ENCODE results near the gene HSD11B2. TPM values are rescaled to one million over a fixed set of nuclear protein-coding genes. Genes with fewer than 3 reads are reported as not detected.
"Not testable (repeated sequence)": the region's sequence is repeated elsewhere in the genome, so short reads cannot be mapped to it uniquely, and the experiment has no call there.

Gene HSD11B2
- total RNA-seq, 2 donors from 2014 or later = 723 to 1,005 TPM

GRCh38 chr16:67409631-67410030, 21.3 kb upstream of the HSD11B2 start:
- intact Hi-C loops (cut with DNase I, micrococcal nuclease) = no loop called here
- ATAC-seq (no peak), DNase-seq (no peak)

- ATAC-seq = no peak
- DNase-seq = no peak
- intact Hi-C loops (cut with DNase I, micrococcal nuclease) = no loop called here
Measured at GRCh38 chr16:67411339-67411738, 19.6 kb upstream of the HSD11B2 start.

GRCh38 chr16:67412294-67412693, 18.6 kb upstream of the HSD11B2 start:
- ATAC-seq (no peak), DNase-seq (no peak)
- intact Hi-C loops (cut with DNase I, micrococcal nuclease) = no loop called here

DNA sequence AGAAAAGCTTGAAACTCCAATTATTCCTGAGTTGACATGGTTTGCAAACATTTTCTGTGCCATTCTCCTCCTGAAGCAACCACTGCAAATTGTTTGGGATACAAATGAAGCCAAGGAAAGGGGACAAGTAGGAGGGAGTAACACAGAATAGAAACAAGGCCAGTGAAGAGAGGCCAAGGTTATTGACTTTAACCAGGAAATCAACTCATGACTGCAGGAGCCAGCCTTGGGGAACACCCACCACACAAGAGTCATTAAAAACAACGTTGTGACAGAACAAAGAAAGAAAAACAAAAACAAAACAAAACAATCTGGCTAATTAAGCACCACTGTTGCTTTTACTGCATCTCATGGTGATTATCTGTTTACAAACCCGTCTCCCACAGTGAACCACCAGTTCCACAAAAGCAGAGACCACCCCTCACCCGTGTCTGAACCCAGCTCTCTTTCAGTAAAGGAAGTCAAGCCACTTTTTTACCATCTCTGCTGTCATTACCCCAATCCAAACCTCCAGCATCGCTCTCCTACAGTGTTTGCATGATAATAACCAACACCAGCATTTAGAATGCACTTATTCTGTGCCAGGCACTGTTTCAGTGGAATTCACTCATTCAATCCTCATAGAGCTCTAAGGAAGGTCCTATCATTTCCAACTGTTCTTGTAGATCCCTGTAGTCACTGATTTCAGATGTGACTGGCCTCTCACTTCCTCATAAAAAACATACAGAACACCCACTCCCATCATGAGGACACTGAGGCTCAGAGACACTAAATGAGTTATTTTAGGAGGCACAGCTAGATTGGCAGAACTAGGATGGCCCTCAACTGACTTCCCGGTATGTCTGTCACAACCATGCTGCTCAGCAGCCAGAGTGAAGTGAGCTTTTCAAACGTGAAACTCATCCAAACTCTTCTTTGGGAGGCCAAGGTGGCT, 16.7 kb upstream of the HSD11B2 start:
- intact Hi-C loops (cut with DNase I, micrococcal nuclease) = no loop called here

DNA sequence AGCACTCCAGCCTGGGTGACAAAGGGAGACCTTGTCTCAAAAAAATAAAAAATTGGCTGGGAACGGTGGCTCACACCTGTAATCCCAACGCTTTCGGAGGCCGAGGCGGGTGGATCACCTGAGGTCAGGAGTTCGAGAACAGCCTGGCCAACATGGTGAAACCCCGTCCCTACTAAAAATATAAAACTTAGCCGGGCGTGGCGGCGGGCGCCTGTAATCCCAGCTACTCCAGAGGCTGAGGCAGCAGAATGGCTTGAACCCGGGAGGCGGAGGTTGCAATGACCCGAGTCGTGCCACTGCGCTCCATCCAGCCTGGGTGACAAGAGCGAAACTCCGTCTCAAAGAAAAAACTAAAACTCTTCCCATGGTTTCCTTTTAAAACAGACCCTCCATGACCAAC, 15.5 kb upstream of the HSD11B2 start:
- DNase-seq; intact Hi-C loops (cut with DNase I, micrococcal nuclease); ATAC-seq: not testable (repeated sequence)

More for the DNA sequence above, 16.7 kb upstream of the HSD11B2 start:
- ATAC-seq (peak; percentile 65), DNase-seq (no peak)

DNA sequence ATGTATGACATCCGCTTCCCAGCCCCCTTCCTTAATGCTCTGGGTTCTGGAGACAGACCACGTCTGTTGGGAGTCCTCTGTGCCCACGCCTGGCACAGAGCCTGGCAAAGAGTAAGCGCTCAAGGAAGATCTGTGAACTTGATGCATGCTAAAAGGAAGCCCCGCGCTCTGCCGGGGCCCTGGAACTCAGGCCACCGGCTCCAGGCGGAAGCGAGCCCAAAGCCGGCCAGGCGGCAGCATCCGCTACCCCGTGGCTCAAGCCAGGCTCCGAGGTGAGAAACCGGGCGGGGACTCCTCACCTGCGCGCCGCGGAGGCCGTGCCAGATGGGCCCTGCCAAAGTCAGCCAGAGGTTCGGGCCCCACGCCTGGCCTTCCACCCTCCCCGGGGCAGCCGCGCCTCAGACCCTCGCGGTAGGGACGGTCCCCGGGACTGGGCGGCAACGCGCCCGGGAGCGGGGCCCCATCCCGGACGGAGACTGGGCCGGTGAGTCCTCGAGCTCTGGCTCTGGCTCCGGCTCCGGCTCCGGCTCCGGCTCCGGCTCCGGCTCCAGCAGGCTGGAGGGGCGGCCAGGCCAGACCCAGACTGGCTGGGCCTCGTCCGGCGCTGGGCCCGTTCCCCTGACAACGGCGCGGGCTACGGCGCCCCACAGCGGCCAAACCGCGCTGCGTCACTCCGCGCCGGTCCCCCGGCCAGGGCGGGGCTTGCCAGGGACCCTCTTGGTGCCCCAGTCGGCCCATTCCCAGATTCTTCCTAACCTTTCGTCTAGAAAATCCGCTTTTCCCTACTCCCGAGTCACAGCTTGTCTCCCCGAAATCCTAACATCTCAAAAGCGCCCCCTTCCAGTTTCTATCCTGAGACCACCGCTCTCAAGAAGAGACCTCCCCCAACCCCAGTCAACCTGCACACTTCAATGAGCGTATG, 14.8 kb upstream of the HSD11B2 start, which contains the start of gene ZDHHC1:
ZDHHC1 (minus strand) TSS at position 606 of the 922 bp plus-strand sequence. CDS start 8,702 bp downstream, outside the sequence.
- DNase-seq (peak; percentile 50 to 74), ATAC-seq (peak; percentile 90)
- intact Hi-C loops (cut with DNase I, micrococcal nuclease) = no loop called here

DNA sequence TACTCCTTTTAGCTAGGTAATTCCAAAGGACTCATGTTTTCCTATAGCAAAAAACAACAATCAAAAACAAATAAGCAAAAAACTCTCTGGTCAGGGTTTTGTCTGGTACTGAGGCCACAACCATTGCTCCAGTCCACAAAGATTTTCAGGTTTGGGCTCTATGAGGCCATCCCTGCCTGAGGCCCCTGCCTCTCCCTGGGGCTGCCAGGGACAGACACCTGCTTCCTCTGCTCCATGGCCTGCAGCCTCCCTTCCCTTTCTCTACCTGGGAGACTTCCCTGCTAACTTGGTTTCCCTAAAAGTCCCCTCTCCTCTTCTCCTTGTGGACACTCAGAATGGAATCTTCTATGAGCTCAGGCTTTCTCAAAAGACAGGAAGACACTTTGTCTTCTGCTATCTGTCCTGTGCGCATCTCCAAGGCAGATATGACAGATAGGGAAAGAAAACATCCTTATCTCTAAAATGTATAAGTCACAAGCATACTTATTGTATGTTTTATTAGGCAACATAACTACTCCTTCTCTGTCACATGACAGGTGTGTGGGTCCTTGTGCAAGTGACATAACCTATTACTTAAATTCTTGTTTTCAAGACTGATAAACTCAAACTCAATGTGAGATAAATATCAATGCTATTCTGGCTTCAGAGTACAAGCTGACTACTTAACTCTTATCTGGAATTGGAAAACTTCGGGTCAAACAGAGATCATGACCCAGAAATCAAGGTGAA, 13.4 kb upstream of the HSD11B2 start:
- no peak for ATAC-seq
- intact Hi-C loops (cut with DNase I, micrococcal nuclease) = no loop called here
- no peak for DNase-seq

DNA sequence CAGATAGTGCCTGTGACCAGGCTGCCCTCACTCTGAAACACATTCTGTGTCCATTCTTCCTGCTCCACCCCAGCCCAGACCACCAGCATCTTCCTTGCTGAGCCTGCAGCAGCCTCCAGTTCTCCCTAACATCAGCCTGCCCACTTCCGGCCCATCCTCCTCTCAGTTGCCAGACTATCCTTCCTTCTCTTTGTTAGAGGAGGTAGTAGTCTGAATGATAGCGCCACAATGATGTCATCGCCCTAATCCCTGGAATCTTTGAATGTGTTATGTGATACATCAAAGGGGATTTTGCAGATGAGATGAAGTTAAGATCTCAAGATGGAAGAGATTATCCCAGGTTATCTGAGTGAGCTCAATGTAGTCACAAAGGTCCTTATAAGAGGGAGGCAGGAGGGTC, 11.4 kb upstream of the HSD11B2 start:
- intact Hi-C loops (cut with DNase I, micrococcal nuclease) = no loop called here
- no peak for DNase-seq

GRCh38 chr16:67419931-67420330, 11.0 kb upstream of the HSD11B2 start:
- intact Hi-C loops (cut with DNase I, micrococcal nuclease) = no loop called here
- ATAC-seq (no peak), DNase-seq (no peak)

More for the DNA sequence above, 11.4 kb upstream of the HSD11B2 start:
- no peak for ATAC-seq

GRCh38 chr16:67421030-67421429, 9.9 kb upstream of the HSD11B2 start:
- intact Hi-C loops (cut with DNase I, micrococcal nuclease) = no loop called here
- ATAC-seq (no peak), DNase-seq (no peak)

GRCh38 chr16:67423015-67423414, 7.9 kb upstream of the HSD11B2 start:
- ATAC-seq (no peak), DNase-seq (no peak)
- intact Hi-C loops (cut with DNase I, micrococcal nuclease) = no loop called here

DNA sequence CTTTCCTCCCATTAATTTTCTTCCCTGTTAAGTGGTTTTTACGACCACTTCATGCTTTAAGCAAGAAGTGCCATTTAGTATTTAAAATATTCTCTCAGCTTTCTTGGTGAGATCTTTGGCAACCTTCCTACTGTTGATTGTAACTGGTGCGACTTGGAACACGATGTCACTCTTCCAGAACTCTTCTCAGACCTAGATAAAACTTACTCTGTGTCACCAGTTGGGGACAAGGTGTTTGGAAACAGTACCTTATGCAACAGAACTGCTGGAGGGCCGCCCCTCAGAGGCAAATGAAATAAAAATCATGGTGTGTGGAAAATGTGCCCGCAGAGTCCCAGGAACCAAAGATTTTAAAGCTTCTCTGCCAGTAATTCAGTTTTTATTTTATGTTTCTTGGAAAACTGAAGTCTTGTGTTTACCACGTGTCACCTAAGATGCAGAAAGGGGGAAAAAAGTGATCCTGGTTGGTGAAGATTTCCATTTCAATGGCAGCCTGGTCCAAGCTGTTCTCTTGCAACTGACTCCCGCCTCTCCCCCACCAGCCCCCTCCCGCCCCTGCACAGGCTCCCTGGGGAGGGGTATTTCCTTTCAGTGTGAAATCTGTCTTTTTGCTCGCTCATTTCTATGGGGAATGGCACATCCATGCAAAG, 7.2 kb upstream of the HSD11B2 start:
- intact Hi-C loops (cut with DNase I, micrococcal nuclease) = no loop called here
- no peak for ATAC-seq
- no peak for DNase-seq

DNA sequence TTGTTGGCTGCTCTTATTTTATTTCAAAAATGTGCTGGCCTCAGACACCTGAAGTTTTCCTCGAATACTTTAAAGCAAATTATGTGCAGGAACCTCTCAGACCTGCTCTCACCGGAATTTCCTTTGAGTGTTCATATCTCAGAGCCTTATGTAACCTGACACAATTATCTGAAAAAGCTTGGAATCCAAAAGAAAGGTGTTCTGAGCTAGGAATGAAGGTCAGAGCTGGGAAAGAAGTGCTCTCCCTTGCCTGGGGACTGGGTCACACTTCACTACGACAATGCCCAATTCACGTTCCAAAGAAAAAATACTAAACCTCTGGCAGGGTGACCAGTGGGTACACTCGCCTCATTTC, 6.7 kb upstream of the HSD11B2 start:
- intact Hi-C loops (cut with DNase I, micrococcal nuclease) = no loop called here
- DNase-seq = no peak
- no peak for ATAC-seq

- ATAC-seq (no peak), DNase-seq (no peak)
- intact Hi-C loops (cut with DNase I, micrococcal nuclease) = loop anchor here in 1 of 2 donors (5.0 kb wide), 1 partner anchor 37 kb away; no protein-coding TSS in a partner anchor
Measured at GRCh38 chr16:67425061-67425460, 5.9 kb upstream of the HSD11B2 start.

- intact Hi-C loops (cut with DNase I, micrococcal nuclease) = loop anchor here in 1 of 2 donors (5.0 kb wide), 1 partner anchor 37 kb away; no protein-coding TSS in a partner anchor
- ATAC-seq = no peak
- no peak for DNase-seq
Measured at GRCh38 chr16:67425580-67425979, 5.3 kb upstream of the HSD11B2 start.

DNA sequence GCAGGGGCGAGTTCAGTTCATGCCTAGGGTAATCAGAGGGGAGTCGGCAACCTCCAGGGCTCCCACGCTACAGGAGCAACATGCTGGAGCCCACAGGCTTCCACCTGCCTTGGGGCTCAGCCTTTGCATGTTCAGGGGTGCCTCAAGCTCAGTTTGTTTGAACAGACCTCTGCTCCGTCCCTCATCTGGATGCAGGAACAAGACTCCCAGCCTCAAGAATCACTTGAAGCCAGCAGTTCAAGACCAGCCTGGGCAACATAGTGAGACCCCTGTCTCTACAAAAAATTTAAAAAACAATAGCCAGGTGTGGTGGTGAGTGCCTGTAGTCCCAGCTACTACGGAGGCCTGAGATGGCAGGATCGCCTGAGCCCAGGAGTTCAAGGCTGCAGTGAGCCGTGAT, 4.9 kb upstream of the HSD11B2 start:
- intact Hi-C loops (cut with DNase I, micrococcal nuclease) = loop anchor here in 1 of 2 donors (5.0 kb wide), 1 partner anchor 36 kb away; no protein-coding TSS in a partner anchor
- DNase-seq (no peak), ATAC-seq (no peak)

DNA sequence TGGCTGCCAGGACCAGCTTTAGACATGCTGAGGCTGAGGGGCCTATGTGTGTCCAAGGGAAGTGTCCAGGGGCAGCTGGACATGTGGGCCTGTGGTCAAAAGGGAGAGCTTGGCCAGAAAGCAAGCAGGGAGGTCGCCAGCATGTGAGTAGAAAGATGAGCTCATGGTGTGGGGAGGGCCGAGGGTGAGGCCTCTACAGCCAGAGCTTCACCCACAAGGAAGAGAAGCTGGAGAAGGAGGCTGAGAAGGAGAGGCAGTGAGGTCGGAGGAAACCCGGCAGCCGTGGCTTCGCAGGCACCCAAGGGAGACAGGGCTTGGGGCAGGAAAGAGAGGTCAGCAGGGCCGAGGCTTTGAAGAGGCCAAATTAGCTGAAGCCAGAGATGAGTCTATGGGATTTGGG, 4.0 kb upstream of the HSD11B2 start:
- intact Hi-C loops (cut with DNase I, micrococcal nuclease) = loop anchor here in 1 of 2 donors (5.0 kb wide), 1 partner anchor 35 kb away; no protein-coding TSS in a partner anchor
- peak in 1 of 2 donors; percentile 27 for DNase-seq

DNA sequence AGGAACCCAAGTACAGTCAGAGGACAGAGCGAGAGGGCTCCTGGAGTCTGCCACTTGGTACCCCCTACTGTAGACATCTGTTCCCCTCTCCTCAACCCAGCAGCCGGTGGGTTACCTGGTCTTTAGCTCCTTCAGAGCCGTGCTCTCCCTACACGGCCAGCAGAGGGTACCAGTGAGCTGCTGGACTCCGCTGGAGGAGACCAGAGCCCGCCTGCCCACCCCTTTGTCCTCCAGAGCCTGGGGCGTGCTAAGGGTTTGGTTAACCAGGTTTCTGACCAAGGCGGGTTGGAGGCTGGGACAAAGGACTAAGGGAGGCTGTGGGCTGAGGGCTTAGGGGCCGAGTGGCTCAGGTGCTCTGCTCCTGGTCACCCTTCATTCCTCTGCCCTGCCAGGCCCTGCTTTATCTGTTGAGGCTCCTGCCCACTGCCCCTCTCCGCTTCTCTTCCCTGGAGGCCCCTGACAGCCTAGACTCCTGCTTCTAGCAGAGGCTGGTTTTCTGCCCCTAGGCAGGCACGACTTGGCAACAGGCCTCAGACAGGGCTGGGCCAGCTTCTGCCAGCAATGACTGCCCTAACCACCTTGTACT, 2.7 kb upstream of the HSD11B2 start:
- intact Hi-C loops (cut with DNase I, micrococcal nuclease) = loop anchor here in 1 of 2 donors (5.0 kb wide), 1 partner anchor 34 kb away; no protein-coding TSS in a partner anchor
- peak; percentile 78 to 86 for DNase-seq
- ATAC-seq = peak; percentile 41

More for the DNA sequence above, 4.0 kb upstream of the HSD11B2 start:
- no peak for ATAC-seq
